Measurements from ENCODE around the gene NAPSA. TPM values are rescaled to one million over a fixed set of nuclear protein-coding genes. Genes with fewer than 3 reads are reported as not detected.
A peak's percentile ranks its signal among the peaks of the same experiment; 100 is the strongest.
"Not testable (repeated sequence)": the region's sequence is repeated elsewhere in the genome, so short reads cannot be mapped to it uniquely, and the experiment has no call there.

Gene NAPSA
- total RNA-seq, 1 donor from 2014 or later = 0.26 TPM

- no peaks in the 10 kb centered on the region for H3K36me3 ChIP-seq (ENCODE audit: control insufficient read depth, insufficient read depth, low read length)
- no peak for DNase-seq (ENCODE audit: low read depth)
- no peak for FAIRE-seq
- H3K27me3 ChIP-seq (ENCODE audit: control insufficient read depth, insufficient read depth, low read length) = peaks cover 31% of the 10 kb centered on the region
- no peak for TF ChIP-seq CTCF (IDR thresholded peaks at IDR 0.05; ENCODE audit: insufficient read depth, low read length, severe bottlenecking)
- H3K4me3 ChIP-seq (ENCODE audit: low read depth, low read length) = no peak overlapping the region
Measured at GRCh38 chr19:50331221-50331993, 34.0 kb downstream of the NAPSA start.

DNA sequence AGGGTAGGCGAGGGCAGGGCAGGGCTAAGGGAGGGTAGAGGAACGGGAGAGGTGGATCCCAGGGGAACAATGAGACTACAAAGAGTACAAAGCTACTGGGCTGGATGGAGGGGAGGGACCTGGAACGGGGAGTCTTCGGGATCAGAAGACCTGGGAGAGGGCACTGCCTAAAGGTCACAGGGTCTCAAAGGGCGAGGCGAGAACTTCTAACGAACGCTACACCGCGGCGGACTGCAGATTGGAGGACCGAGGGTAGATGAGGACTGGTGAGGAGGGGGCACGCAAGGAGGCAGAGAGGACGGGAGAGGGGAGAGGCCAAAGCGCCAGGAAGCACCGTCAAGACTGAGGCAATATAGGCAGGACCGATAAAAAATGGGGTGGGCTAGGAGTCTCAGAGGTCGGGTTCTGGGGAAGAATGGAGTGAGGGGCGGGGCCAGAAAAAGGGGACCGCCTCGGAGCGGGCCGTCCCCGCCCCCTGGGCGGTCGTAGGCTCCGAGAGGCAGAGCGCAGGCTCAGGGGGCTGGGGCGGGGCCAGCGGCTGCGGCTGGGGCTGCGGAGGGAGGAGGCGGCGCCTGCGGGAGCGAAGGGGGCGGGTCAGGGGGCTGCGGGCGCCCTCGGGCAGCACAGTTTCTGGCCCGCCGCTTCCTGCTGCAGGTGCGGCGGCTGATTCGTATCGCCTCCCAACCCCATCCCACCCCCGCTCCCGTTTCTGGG lies 34.9 kb downstream of the NAPSA start:
- peaks cover 31% of the 10 kb centered on the region for H3K27me3 ChIP-seq (ENCODE audit: control insufficient read depth, insufficient read depth, low read length)
- H3K36me3 ChIP-seq (ENCODE audit: control insufficient read depth, insufficient read depth, low read length) = no peaks in the 10 kb centered on the region
- DNase-seq (ENCODE audit: low read depth) (no peak), FAIRE-seq (no peak)
- no peak overlapping the region for H3K4me3 ChIP-seq (ENCODE audit: low read depth, low read length)
- no peak for TF ChIP-seq CTCF (IDR thresholded peaks at IDR 0.05; ENCODE audit: insufficient read depth, low read length, severe bottlenecking)

DNA sequence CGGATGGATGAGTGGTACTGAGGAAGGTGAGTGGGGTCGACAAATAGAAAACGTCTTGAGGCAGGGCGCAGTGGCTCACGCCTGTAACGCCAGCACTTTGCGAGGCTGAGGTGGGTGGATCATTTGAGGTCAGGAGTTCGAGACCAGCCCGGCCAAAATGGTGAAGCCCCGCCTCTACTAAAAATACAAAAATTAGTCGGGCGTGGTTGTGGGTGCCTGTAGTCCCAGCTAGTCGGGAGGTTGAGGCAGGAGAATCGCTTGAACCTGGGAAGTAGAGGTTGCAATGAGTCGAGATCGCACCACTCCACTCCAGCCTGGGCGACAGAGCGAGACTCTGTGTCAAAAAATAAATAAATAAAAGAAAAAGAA lies 35.5 kb downstream of the NAPSA start:
- not testable (repeated sequence) for DNase-seq (ENCODE audit: low read depth); FAIRE-seq; H3K4me3 ChIP-seq (ENCODE audit: low read depth, low read length); H3K36me3 ChIP-seq (ENCODE audit: control insufficient read depth, insufficient read depth, low read length)
- peaks cover 31% of the 10 kb centered on the region for H3K27me3 ChIP-seq (ENCODE audit: control insufficient read depth, insufficient read depth, low read length)

DNA sequence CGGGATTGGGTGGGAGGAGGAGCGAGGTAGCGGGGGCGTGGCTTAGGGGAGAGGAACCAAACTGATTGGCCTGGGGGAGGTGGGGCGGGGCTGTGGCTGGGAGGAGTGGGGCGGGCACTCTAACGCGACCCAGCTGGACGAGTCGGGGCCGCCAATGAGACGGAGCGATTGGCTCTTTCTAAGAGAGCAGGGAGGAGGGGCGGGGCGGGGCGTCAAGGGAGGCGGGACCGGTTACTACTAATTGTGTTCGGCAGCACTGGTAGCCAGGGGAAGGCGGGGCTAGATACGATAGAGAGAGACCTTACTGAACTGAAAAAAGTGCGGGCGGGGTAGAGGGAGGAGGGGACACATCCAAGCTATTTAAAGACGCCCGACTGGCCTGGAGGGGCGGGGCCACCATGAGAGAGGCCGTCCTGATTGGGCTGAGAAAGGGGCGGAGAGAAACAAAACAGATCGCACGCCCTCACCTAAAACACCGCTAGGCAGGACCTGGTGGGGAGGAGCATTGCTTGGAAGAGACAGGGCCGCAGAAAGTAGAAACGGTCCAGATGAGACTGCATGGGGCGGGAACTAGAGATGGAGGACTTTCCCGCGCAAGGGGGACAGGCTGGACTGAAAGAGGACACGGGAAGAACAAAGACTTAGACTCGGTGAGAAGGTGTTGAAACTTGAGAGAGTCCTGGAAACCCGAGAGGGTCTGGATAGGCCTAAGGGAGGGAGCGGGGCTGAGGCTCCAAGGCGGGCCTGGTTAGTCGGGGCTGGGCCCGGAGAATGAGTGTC lies 36.1 kb downstream of the NAPSA start, which contains the start of gene KCNC3:
KCNC3 (minus strand) TSS at position 232 of the 780 bp plus-strand sequence. CDS start 295 bp downstream, outside the sequence.
- FAIRE-seq (no peak), DNase-seq (ENCODE audit: low read depth) (peak; percentile 67)
- no peak for TF ChIP-seq CTCF (IDR thresholded peaks at IDR 0.05; ENCODE audit: insufficient read depth, low read length, severe bottlenecking)
- Histone ChIP-seq H3K4me3 (ENCODE audit: low read depth, low read length) (peak within 1 kb of the TSS; percentile 12), H3K36me3 (ENCODE audit: control insufficient read depth, insufficient read depth, low read length) (no peaks in the 10 kb centered on the region), H3K27me3 (ENCODE audit: control insufficient read depth, insufficient read depth, low read length) (peaks cover 31% of the 10 kb centered on the region)

GRCh38 chr19:50328873-50329145 lies 36.6 kb downstream of the NAPSA start:
- peaks cover 31% of the 10 kb centered on the region for H3K27me3 ChIP-seq (ENCODE audit: control insufficient read depth, insufficient read depth, low read length)
- FAIRE-seq = no peak
- H3K36me3 ChIP-seq (ENCODE audit: control insufficient read depth, insufficient read depth, low read length) = no peaks in the 10 kb centered on the region
- H3K4me3 ChIP-seq (ENCODE audit: low read depth, low read length) = no peak overlapping the region
- no peak for DNase-seq (ENCODE audit: low read depth)
- TF ChIP-seq CTCF (IDR thresholded peaks at IDR 0.05; ENCODE audit: insufficient read depth, low read length, severe bottlenecking) = no peak

All from bronchial epithelial cell (primary cell).